ENCODE data around the gene MXD3.

The MXD3 gene

DNA sequence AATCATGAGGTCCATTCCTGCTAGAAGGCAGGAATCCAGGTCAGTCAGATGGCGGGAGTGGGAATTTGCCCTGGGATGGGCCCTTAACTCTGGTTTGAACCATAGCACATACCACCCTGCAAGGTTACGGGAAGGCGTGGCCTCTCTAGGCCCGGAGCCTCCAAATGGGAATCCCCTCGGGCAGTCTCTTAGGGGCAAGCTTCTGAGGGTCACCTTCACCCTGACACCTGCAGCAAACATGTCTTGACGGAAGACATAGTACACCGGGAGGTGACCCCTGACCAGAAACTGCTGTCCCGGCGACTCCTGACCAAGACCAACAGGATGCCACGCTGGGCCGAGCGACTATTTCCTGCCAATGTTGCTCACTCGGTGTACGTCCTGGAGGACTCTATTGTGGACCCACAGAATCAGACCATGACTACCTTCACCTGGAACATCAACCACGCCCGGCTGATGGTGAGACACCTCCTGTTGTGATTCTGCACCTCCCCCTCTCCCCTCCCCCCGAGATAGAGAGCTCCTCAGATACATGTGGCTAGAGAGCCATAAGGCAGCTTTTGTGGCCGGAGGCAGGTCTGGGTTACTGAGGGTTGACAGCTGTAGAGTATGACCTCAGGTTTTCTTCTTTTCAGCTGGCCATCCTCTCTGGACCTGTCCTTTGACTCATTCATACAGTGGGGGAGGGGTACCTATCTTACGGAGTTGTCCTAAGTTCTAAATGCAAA lies 7.1 kb downstream of the MXD3 start:
- DNase-seq = no peak

DNA sequence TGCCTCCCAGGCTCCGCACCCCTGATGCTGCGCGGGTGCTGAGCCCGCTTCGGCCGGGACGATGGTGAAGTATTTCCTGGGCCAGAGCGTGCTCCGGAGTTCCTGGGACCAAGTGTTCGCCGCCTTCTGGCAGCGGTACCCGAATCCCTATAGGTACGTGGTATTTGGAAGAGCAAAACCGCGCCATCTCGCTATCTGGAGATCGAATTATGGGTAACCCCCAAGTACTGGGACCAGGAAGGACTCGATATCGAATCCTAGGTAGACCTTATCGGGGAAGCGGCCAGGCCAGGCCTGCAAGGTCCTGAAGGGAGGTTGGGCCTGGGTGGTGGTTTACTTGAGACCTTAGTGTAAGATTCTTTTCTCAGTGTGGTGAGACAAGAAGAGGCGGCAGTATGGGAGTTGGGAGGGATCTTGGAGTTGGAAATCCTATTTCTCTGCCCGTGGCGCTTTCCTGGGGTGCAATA lies 7.7 kb downstream of the MXD3 start:
- no peak for DNase-seq

DNA sequence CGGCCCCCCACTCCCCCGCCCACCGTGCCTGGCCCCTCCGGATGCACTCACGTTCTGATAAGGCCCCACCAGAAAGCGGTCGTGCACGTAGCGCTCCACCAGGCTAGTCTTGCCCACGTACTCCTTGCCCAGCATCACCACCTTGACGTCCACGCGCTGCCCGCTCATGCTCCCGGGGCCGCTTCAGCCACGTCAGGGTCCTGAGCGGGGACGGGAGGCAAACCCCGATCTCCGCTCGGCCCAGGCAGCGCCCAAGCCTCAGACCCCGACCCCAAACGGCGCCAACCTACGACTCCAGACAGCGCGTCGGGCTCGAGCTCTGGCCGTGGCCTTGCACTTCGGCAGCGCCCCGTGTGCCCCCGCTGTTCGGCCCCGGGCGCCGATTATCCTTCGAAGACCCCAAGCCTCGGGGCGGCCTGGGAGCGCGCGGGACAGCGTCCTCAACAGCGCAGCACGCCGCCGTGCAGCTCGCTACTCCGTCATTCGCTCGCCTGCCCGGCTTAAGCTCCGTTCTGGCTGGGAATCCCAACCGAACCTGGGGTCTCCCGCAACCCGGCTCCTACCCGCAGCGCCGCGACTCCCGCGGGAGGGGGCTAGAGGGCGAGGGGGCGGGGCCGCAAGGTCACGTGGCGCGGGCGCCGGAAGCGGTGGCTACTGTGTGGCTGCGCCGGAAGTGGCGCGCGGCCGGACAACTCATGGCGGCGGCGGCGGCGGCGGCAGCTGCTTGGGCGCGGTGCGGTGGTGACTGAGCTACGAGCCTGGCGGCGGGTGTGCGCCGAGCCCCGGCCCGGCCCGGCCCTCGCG lies 8.4 kb downstream of the MXD3 start, which contains the start of the genes PRELID1 and RAB24:
Gene PRELID1 (plus strand): TSS at position 679 of the 804 bp plus-strand sequence. CDS start 187 bp downstream, outside the sequence.
Gene RAB24 (minus strand): TSS at position 599 of the 804 bp plus-strand sequence. CDS start 431 bp downstream, at position 168.
- peak; percentile 20 to 91 (median 78) for DNase-seq

DNA sequence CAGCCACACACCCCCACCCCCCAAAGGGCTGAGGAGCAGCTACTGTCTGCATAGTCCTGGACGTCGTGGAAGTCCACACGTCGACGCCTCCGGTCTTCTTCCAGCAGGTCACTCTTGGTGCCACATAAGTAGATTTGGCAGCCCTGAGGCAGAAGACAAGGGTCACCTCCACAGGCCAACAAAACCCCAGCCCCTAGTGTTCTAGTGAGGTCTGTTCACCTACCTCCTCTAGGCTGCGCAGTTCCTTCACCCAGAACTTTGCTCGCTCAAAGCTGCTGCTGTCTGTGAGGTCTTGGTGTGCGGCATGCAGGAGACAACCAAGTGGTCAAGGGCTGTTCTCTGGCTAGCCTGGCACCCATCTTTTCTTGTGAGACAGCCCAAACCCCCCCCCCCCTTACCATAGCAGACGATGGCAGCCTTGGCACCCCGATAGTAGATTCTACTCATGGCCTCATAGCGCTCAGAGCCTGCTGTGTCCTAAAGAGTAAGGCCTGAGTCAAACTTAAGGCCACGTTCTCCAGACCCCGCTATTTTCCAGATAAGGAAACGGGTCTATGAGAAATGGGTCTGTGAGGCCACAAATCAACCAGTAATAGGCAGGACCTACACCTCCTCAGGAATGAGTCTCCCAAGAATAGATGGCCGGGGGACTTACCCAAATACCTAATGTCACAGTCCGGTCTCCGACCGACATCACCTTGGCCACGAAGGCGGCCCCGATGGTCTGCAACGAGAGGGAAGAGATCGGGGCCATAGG lies 9.2 kb downstream of the MXD3 start:
- no peak for DNase-seq

DNA sequence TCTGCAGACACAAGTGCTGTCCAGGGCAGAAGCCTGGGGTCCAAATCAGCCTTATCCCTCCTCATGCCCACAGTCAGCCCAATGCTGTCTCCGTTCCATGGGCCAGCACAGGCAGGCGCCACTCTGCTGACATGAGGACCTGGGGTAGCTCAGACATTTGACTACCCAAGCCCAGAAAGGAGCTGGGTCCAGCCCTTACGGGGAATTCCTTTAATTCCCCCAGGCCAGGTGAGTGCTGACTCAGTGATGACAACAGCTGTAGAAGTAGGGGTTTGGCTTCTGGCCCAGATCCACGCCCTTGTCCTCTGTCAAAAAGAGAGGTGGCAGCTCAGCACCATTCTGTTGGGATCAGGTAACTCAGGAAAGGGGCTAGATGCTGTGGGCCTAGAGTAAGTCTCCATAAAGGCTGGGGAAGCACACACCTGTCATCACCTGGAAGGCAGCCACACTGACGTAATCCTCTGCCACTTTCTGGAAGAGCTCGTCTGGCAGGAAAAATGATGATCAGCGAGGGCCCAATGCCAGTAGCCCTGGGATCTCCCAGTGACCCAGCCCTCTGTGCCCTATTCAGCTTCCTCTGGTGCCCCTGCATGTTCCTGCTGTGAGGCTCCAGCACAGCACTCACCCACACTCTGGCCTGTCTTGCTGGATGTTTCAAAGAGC lies 10.1 kb downstream of the MXD3 start:
- DNase-seq = no peak

DNA sequence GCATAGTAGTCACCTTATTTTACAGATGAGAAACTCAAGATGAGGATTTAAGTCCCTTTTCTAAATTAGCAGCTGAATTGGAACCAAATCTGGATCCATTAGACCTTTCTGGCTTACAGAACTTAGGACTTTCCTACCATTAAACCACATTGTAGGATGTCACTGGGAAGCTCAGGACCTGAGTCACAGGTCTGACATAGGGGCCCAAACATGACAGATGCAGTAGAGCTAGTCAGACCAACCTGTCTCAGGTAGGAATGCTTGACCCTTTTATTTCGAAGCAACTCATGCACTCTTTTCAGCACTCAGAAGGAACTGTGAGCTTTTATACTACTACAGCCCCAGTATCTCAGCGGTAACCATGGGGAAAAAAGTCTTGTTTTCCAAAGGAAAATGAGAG lies 10.7 kb downstream of the MXD3 start:
- DNase-seq = no peak

DNA sequence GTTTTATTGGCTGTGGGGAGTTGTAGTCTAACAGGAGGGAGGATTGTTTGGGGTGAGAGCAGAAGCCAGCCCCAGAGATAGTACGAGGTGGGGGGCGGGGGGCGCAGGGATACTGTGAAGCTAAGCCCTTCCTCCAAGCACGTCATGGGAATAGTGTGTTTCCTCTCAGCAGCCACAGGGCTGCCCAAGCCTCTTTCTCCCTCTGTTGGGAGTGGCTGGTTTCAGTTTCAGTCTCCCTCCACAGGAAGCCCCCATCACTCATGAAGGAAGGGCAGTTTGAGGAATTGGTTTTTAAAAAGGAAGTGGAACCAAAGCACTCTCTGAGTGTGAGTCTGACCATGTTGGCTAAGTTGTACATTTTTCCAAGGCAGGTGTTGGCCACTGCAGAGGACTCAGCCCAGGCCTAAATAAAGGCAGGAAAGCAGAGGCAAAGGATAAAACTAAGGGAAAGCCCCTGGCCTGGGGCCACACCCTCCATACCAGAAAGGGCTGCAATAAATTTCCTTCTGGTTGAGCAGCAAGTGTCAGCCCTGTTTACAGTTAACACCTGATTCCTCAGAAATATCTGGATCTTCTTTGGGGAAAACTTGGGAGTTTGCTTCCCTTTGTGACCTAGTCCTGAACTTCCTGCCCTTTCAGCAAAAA lies 11.3 kb downstream of the MXD3 start:
- peak in 9 of 51 donors; percentile 13 to 47 (median 32) for DNase-seq

DNA sequence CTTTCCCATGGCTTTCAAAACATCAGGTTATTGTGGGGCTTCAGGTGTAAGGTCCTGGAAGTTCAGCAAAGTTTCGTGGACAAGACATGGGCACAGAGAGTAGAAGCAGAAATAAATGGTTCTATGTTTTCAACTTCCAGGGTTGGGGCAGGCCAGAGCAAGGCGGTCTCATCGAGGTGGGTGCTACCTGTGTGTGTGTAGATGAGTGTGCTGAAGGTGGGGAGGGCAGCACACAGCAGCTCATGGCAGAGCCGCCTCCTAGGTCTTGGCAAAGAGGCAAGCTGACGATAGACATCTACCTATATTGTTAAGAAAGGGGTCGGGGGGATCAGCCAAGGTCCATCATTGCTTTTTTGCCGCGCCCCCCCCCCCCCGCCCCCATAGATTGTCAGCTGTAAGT lies 12.0 kb downstream of the MXD3 start:
- no peak for DNase-seq

DNA sequence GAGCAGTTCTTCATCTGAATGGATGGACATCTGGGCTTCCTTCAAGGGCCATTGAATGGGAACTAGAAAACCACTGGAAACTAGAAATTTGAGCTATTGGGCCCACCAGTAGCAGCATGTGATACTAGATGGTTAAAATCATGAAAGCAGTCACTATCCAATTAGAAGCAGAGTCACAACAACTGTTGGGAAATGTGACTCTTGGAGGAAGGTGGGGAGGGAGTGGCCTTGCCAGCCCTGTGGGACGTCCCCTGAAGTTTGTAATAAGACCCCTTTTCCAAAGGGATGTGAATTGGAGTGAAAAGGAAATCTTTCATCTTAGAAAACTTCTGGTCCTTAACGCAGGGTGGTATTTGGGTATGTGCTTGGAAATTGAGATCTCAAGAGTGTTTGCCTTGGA lies 13.8 kb downstream of the MXD3 start:
- DNase-seq = no peak

DNA sequence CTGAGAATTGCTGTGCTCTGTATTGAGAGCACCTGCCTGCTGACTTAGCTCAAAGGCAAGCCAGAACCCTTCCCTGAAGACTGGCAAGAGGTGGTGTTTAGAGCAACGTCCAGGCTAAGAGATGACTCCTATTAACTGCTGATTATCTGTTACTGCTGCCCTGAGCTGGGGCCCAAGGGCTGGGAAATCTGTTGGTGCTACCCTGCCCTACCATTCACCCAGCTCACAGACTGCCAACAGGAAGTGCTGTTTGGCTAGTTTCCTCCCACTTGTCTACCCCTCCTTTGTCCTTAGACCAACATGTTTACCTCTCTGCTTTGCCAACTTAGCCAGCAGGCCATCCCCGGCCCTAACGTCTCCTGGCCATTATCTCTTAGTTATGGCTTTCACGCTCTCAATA lies 15.1 kb downstream of the MXD3 start:
- no peak for DNase-seq

DNA sequence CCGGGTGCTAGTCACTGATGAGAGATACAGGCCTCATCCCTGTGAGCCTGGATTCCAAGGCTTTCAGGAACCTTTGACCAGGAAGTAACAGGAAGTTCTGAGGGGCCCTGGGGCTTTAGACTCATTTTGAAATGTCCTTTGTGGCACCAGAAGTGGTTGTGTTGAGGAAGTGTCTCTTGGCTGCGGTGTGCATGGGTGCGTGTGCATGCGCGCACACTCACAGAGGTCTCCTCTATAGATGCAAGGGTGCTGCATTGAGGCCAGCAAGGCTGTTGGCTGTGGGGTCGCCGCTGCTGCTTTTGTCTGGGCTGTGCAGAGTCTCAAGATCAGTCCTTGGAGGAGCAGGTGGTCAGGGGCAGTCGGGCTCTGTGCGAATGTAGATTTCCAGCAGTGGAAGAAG lies 15.8 kb downstream of the MXD3 start:
- no peak for DNase-seq

DNA sequence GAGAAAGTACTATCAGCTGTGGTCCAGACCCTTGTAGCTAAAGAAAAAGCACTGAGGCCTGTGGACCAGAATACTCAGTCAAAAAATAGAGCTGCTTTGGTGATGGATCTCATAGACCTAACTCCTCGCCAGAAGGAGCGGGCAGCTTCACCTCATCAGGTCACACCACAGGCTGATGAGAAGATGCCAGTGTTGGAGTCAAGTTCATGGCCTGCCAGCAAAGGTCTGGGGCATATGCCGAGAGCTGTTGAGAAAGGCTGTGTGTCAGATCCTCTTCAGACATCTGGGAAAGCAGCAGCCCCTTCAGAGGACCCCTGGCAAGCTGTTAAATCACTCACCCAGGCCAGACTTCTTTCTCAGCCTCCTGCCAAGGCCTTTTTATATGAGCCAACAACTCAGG lies 17.1 kb downstream of the MXD3 start:
- DNase-seq = no peak

DNA sequence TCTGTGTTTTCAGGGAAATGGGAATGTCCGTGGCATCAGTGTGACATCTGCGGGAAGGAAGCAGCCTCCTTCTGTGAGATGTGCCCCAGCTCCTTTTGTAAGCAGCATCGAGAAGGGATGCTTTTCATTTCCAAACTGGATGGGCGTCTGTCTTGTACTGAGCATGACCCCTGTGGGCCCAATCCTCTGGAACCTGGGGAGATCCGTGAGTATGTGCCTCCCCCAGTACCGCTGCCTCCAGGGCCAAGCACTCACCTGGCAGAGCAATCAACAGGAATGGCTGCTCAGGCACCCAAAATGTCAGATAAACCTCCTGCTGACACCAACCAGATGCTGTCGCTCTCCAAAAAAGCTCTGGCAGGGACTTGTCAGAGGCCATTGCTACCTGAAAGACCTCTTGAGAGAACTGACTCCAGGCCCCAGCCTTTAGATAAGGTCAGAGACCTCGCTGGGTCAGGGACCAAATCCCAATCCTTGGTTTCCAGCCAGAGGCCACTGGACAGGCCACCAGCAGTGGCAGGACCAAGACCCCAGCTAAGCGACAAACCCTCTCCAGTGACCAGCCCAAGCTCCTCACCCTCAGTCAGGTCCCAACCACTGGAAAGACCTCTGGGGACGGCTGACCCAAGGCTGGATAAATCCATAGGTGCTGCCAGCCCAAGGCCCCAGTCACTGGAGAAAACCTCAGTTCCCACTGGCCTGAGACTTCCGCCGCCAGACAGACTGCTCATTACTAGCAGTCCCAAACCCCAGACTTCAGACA lies 17.7 kb downstream of the MXD3 start:
- DNase-seq = no peak

DNA sequence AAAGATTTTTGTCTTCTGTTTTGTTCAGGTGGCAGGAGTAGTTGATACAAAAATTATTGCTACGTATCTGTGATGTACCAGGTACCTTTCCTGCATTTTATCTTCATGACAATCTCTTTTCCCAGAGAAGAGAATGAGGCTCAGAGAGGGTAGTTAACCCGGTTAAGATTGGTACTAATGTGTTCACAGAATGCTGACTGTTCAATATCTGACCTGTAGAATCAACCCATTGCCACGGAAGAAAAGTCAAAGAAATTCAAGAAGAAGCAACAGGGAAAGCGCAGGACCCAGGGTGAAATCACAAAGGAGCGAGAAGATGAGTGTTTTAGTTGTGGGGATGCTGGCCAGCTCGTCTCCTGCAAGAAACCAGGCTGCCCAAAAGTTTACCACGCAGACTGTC lies 20.0 kb downstream of the MXD3 start:
- no peak for DNase-seq

DNA sequence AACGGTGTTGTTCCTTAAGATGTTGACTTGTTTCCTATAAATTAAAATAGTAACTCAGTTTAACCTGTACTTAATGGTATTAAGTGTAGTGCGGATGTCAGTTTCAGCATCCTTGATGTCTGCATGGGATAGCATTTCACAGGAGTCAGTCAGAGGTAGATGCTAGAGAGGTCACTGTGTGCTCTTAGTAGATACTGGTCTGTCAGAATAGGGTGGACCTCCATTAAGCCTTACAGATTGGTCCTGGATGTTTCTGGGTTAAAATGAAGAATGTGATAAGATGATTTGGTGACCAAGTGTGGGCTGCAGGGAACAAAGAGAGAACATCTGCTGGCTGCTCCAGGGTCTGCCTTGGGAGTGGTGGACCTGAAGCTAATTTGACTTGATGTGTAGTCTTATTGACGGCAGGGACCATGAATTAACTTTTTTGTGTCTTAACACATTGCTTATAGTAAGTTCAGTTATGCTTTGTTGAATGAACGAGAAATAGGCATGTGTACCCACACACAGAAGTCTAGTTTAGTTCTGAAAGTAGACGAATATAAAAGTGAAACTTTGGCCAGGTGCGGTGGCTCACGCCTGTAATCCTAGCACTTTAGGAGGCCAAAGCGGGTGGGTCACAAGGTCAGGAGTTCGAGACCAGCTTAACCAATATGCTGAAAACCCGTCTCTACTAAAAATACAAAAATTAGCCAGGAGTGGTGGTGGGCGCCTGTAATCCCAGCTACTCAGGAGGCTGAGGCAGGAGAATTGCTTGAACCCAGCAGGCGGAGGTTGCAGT lies 20.7 kb downstream of the MXD3 start:
- no peak for DNase-seq

DNA sequence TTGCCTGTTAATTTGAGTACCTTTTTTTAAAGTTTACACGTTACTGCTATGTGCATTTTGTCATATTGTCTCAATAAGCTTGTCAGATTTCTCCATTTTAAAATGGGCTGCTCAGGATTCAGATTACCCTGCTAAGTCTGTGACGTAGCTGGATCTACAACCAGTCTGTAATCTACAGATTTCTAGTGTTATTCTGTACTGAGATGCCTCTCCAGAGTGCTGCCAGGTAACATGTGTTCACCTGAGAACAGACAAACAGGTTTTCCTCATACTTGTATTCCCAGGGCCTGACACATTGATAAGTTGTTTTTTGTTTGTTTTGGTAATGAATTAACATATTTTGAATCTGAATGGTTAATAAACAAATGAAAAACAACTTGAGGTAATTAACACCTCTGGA lies 23.5 kb downstream of the MXD3 start:
- no peak for DNase-seq

DNA sequence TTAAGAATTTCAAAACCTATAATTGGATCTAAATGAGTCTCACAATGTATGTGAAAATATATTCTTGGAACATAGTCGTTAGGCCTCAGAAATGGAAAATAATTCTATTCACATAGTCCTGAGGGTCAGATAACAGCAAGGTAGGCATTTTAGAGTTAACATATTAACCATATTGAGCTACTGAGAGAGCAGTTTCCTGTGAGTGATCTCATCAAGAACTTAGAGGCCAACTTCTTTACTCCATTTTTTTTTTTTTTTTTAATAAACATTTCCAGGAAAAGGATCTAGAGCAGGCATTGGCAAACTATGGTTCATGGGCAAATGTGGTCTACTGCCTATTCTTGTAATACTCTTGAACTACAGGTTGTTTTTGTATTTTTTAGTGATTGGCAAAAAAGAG lies 34.8 kb downstream of the MXD3 start:
- DNase-seq = no peak

DNA sequence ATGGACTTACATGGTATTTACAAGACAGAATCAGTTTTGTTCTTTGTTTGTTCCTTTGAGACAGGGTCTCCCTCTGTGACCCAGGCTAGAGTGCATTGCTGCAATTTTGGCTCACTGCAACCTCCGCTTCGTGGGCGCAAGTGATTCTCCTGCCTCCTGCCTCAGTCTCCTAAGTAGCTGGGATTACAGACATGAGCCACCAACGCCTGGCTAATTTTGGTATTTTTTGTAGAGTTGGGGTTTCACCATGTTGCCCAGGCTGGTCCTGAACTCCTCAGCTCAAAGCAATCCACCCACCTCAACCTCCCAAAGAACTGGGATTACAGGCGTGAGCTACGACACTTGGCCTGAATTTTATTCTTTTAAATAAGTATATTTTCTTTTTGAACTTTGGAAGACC lies 35.8 kb downstream of the MXD3 start:
- DNase-seq = no peak

DNA sequence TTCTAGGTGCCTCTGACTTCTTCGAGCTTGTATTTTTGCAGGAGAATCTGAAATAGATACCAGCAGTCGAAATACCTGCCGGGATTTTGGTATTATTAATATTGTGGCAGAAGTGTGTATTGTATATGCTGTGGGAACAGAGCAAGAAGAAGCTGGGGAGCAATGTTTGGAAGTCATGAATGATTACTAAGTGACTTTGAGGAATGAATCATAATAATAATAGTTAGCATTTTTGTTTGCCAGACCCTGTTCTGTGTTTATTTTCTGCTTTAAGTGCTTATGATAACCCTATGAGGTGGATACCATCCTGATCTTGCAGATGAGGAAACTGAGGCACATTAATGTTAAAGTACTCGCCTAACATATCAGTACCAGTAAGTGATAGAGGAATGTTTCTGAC lies 40.6 kb downstream of the MXD3 start:
- DNase-seq = no peak
